NCI-H1092 (cell line): Measurements from ENCODE around the gene AP2A2.
A peak's percentile ranks its signal among the peaks of the same experiment; 100 is the strongest.

Source experiments
- DNase-seq: peaks from one replicate; lab custom pipeline; 2025; lab: John Stamatoyannopoulos, UW

AP2A2 gene

DNA sequence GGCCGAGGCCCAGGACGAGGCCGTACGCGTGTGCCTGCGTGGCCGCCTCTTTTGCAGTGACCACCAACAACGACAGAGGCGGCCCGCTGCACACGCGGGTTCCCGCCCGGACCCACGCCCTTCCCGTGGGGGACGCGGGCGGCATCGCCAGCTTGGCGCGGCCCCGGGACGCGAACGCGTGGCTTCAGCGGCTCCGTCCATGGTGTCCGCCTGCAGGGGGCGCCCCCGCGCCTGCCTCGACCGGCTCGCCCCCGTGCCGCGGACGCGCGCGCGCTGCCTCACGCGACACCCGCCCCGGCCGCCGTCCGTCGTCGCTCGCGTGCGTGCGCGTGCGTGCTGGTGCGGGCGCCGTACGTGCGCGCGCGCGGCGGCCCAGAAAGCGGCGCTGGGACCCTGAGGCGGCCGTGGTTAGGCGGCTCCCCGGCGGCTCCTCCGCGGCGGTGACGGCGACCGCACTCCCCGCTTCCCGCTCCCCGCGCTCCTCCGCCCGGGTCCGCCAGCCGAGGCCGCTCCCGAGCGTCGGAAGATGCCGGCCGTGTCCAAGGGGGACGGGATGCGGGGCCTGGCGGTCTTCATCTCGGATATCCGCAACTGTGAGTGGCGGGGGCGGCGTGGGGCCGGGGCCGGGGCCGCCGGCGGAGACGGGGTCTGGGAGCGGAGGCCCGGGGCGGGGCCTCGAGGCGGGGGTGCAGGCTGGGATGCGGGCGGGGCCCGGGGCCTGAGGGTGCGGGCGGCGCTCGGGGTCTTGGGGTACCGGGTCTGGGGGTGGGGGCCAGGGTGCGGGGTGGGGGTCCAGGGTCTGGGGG is at the start of gene AP2A2:
AP2A2 (plus strand) TSS at position 375 of the 806 bp plus-strand sequence; CDS start at position 527, 152 bp downstream.
- peak; percentile 85 for DNase-seq

DNA sequence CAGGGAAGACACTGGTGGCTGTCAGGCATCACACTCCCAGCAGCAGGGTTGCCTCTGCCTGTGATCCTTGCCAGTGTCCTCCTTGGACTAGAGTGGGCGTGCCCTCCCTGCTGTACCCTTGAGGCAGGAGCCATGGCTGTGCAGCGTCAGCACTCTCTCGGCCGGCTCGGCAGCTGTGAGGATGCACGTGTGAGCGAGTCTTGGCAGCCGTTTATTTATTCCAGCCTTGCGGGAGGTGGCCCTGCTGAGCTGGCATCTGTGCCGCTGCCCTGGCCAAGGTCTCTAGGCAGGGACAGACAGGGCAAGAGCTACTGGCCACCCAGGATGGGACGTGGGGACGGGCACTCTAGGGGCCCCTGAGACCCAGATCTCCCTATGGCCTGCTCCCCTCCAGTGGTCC is 49.1 kb upstream of the AP2A2 start:
- DNase-seq, result peak; percentile 45

DNA sequence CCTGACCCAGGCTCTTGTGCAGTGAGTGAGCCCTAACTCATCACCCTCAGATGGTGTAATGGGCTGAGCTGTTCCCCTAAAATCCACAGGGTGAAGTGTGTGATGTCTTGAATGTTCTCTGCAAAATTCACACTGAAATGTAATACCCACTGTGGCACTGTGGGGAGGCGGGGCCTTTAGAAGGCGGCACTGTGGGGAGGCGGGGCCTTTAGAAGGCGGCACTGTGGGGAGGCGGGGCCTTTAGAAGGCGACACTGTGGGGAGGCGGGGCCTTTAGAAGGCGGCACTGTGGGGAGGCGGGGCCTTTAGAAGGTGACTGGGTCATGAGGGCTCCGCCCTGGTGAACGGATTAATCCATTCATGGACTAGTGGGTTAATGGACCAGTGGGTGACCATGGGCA is 48.1 kb upstream of the AP2A2 start:
- DNase-seq, result no peak

DNA sequence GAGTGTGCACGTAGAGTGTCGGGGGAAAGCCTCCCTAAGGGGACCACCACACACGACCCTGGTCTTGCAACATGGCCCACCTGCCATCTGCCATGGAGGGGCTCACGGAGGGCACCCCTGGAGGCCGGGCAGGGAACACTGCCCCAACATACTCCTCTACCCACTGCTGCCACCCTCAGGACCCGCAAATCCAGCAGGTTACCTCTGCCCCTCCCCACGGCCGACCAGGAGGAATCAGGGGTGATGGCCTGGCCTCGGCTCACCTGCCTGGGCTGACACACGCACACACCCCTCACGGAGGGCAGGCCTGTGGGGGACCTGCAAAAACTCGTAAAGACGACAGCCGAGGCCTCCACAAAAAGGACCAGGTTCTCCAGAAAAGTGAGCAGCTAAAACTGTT is 45.2 kb upstream of the AP2A2 start:
- no peak for DNase-seq

DNA sequence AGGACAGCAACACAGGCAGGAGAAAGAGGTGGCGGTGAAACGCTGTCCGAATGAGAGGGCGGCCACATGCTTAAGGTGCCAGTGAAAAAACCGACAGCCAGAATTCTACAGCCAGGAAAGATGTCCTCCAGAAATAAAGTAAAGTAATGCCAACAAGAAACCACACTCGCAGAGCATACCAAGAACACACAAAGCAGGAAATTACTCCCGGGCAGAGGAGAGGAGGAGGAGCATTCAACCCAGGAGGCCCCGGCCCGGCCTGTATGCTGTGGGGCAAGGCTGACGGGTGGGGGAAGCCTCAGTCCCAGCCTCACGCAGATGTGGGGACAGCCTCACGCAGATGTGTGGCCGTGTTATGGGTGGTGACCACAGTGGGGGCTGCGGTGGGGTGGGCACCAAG is 43.1 kb upstream of the AP2A2 start:
- DNase-seq, result no peak

DNA sequence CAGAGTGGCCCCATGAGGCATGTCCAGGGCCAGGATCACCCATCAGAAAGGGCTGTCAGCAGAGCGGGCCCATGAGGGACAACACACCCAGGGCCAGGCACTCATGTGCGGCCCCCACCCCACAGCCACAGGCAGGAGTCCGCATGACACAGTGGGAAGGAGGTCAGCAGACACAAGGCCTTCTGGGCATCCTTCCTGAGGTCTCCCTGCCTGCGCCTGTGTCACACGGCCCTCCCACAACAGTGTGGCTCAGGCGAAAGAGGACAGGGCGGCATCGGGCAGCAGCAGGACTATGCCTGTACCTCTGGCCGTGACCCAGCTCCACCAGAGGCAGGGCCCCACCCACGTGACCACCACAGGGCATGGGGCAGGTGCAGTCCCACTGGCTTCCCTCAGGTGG is 42.1 kb upstream of the AP2A2 start:
- no peak for DNase-seq

DNA sequence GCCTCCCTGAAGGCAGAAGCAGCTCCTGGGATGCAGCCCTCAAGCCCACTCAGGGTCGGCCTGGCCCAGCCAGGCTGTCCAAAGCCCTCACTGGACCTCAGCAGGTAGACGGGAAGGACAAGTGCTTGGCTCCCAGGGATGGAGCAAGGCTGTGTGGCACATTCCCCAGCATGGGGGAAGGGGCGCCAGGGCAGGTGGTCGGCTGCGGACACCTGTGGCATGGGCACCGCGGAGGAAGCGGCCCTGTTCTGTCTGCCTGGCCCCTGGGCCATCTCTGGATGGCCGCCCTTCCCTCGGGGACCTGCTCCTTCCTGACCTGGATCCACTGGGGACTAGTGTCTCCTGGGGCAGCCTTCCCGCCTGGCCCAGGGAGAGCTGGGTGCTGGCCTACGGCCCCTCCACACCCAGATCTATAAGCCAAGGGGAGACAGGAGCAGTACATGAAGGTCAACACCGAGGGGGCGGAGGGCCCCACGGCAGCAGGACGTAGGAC is 41.0 kb upstream of the AP2A2 start:
- DNase-seq, result no peak

DNA sequence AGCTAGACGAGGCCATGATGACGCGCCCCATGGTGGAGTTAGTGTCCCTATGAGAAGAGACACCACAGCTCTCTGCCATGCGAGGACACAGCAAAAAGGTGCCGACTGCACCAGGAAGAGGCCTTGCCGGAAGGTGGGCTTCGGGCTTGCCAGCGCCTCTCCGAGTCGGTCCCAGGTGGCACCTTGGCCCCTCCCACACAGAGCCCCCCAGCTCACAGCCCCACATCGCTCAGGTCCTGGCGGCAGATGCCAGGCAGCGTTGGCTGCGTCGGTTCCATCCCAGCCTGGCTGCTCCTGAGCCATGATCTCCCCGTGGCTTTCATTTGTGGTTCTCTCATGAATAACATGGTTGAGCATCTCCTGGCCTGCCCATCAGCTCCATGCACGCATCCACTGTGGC is 39.1 kb upstream of the AP2A2 start:
- no peak for DNase-seq

DNA sequence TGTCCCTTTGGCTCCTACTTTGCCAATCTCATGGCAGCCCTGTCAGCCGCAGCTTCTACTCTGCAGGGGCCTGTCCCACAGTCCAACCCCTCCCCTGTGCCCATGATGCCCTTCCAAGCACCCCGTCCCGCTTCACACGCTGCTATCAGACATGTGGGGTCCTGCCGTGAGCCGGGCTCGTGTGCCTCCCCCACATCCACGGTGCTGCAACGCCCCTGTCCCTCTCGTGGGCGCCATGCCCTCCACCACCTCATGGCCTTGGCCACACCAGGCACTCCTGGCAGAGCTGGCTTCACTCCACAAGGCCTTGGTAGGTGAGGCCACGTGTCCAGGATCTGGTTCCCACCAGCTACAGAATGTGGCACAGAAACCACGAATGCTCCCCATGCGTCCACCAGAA is 38.1 kb upstream of the AP2A2 start:
- no peak for DNase-seq

DNA sequence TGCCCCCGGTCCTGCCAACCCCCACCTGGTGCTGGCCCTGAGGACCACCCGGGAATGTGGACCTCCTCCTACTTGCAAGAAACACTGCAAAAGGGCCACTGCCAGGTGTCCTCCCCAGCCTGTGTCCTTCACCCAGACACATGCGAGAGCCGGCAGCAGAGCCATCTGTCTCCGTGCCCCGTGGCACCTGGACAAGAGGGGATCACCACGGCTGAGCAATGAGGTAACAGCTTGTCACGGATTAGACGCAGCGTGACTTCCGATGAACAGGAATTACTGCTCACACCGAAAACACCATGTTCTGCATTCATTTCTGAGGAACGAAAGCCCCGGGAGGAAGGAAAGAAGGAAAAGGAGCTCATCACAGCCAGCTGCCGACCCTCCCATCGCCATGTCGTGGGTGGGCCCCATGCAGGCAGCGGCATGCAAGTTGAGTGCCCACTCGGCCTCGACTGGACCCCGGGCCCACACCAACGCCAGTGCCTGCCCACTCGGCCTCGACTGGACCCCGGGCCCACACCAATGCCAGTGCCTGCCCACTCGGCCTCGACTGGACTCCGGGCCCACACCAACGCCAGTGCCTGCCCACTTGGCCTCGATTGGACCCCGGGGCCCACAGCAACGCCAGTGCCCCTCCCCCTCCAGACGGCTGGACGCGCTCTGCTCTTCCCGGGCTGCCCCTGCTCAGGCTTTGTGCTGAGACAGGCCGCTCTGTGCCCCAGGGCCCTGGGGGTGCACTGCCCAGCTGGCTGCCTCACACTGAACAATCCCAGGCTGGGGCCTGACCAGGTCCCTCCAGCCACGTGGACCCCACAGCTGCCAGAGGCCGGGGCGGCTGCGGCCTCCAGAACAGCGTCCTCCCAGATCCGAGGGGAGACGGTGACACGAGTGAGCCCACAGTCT is 37.1 kb upstream of the AP2A2 start:
- no peak for DNase-seq

DNA sequence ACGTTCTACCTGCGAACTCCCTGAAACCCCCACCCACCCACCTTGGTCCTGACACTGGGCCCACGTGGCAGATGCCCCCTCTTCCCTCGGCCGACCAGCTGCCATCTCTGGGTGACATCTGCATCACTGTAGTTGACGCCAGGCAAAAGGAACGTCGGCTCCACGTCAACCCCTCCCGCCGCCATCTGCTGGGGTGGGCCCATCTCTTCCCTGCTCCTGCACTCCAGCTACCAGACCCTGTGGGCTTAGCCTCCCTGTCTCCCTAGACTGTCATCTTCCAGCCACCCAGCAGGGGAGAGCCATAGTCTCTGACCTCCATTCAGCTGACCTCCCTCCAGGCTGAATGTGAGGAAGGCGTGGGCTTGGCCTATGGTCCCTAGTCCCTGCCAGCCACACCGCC is 36.4 kb upstream of the AP2A2 start:
- DNase-seq, result no peak

DNA sequence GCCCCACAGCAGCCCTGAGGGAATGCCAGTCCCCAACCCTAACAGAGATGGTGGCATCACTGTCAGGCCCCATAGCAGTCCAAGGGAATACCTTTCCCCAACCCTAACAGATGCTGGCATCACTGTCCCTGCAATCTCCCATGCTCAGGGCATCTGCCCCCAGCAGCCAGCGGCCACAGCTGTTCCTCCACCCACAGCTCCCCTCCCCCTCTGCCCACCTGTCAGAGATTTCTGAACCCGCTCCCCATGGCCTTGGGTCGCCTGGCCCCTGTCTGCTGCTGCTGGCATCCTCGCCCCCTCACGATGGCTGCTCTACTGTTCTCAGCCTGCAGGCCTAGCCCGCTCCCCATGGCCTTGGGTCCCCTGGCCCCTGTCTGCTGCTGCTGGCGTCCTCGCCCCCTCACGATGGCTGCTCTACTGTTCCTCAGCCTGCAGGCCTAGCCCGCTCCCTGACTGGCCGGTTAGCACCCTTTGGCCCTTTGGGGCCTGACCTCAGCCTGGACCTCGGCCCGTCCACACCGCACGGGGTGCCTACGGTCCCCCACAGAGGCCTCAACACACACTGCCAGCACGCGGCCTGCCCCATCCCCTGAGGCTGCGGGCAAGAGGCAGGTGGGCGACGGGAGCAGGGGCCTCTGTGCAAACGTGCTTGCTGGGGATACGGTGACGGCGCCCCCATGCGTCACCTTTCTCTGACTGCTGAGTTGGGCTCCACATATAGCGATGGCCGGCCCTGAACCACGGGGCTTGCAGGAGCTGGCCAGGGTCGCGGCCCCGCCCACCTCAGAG is 35.8 kb upstream of the AP2A2 start:
- no peak for DNase-seq

DNA sequence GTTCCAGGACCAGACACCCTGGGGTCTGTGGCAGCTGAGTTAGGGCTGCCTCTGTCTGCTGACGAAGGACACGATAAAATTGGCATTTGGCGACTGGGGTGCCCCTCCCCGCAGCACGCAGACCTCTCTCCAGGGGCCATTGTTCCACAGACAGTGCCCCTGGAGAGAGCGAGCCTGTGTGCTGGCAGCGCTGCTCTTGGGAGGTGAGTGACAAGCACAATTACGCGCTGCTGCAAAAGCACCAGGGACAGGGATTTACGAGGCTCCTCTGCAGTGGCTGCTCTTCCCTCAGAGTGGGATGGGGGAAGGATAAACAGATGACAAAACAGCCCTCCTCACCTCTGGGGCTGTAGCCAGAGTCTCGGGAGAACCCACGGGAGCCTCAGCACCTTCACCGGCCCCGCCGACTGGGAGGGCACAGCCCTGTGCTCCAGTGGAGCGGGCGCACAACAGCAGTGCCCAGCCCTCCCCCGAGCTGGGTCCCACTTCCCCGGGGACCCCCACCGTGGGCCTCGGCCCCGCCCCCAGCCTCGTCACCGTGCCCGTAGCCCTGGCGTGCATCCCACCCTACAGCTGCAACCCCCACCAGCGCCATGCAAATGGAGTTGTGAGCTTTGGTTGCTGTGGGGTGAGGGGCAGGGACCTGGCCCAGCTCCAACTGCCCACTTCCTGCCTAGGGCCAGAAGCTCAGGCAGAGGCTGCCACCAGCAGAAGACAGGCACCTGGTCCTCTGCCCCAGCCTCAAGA is 34.7 kb upstream of the AP2A2 start:
- peak; percentile 75 for DNase-seq

DNA sequence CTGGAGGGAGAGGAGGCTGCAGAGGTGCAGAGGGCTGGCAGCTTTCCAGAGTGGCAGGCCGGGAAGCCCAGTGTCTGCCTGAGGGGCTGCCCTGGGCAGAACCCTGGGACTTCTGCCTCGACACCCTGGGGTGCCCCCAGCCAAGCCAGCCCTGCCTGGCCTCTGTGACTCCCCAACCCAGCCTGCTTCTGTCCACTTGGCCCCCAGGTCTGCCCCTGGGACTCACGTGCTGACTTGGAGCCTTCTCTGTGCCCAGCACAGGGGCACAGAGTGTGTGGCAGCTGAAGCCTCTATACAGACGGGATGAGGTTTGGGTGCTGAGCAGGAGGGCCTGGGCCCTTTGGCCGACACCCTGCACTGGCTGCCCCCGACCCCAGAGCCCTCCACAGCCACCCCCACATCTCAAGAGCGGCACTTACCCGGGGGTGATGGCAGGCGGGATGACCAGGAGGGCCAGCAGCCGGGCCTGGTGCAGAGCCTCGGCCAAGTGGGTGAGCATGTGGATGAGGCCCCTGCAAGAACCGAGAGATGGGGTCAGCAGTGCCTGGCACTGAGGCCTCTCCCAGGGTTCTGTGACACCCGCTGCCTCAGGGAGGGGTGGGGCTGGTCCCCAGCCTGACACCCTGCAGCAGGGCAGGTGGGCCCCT is 32.5 kb upstream of the AP2A2 start:
- no peak for DNase-seq

DNA sequence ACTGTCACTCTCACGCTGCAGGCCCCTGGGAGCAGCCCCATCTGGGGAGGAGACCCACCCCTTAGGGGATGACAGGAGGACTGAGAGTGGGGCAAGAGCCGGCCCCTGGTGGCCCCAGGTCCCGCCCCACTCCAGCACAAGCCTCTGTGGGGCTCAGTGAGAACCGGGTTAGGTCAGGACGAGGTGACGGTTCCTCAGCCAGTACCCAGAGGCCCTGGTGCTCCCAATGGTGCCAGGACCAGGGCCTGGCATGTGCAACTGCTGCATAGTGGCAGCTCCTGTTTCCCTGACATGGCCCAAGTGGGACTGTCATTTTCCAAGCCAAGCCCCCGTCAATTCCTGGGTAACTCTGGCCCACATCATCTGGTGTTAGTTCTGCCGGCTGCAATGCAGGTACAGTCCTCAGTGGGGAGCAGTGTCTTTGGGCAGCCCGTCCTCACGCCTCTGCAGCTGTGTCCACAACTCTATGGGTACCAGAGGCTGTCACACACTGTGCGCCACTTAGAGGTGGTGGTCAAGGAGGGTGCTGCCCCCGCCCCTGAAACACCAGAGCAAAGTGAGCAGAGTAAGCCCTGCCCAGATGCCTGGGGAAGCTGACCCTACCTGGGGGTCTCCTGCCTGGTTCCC is 31.0 kb upstream of the AP2A2 start:
- no peak for DNase-seq

DNA sequence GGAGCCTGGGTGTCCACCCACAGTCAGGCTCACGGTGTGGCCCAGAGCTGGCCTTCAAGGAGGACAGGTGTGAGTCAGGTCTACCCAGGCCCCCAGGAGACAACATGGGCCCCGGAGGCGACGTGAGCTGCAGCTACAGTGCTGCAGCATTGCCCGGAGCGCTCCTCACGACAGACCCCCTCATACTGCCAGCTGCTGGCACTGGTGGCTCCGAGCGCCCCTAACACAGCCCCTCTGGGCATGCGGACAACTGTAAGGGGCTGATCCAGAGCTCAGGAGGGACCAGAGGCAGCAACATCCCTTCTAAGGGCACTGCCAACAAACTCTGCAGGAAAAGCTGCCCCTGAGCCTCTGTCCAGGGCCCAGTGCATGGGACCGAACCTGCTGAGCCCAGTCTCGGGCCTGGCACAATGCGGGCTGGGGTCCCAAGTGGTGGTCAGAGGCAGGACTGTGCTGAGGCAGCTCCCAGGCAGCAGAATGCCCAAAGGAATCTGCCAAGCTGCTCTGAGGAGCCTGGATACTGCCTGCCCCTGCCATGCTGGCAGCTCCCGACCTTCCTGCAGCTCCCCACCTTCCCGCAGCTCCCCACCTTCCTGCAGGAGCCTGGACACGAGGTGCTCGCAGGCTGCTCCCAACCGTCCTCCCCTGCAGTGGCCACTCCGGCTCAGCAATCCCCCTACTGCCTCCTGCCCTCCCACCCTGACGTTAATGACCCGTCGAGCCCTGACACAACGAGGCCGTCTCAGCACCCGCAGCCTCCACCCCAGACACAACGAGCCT is 30.1 kb upstream of the AP2A2 start:
- no peak for DNase-seq

DNA sequence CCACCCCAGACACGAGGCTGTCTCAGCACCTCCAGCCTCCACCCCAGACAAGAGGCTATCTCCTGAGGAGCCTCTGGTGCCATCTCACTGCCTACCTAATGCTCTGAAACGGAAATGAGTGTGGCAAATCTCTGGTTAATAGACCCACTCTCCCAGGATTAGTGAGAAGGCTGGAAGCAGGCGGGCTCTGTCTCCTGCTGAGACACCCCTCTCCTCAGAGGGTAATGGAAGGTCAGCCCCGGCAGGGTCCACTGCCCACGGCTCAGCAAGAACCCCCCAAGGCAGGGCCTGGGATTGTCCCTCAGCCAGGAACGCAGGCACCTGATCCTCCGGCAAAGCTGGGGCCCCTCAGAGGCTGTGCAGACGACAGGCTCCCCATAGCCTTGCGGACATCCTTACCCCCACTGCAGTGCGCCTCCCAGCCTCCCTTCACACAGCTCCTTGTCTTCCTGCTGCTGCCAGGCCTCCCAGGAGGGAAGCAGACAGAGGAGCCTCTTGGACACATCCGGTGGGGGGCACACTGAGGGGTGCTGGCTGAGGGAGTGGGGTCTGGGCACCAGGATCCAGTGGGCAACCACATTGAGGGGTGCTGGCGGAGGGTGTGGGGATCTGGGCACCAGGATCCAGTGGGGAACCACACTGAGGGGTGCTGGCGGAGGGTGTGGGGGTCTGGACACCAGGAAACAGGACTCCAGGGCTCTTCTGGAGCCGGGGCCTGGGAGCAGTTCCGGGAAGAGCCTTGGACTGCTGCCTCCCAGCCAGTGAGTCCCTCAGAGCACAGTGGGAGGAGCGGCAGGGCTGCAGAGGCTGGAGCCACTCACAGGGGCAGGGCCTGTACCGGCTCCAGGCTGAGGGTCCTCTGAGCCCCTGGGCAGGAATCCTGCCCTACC is 28.2 kb upstream of the AP2A2 start:
- DNase-seq, result no peak

DNA sequence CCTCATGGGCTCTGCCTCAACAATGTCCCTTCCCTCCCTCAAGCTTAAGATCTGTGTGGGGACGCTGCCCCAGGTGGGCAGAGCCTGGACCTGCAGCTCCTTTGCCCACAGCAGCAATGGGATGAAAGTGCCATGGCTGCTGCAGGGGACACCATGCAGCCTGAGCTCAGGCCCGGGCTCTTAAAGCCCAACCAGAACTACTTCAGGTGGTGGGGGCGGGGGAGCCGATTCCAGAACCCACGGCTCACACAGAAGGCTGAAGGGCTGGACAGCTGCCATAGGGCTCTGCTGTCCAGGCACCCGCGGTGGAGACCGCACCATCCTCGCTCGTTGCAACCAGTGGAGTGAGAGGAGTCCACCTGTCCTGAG is 27.5 kb upstream of the AP2A2 start:
- DNase-seq, result peak; percentile 27
